HEK293 (cell line): Measurements from ENCODE around the gene SFXN3.

Experiments
- CTCF ChIP-seq: fragments of 450-650 bp; formaldehyde crosslinking; IDR thresholded peaks from 2 replicates; pipeline ENCODE4 v1.5.1; 2016; ENCODE audit warnings: missing biosample characterization, missing genetic modification characterization
- YY1 ChIP-seq: fragments of 450-650 bp; formaldehyde crosslinking; IDR thresholded peaks from 2 replicates; pipeline ENCODE4 v1.5.1; 2018; ENCODE audit warnings: missing biosample characterization, missing genetic modification characterization
- ZBTB1 ChIP-seq: fragments of 450-650 bp; formaldehyde crosslinking; IDR thresholded peaks from 2 replicates; pipeline ENCODE4 v1.5.1; 2016; ENCODE audit warnings: missing biosample characterization, missing genetic modification characterization
- ZBTB8A ChIP-seq: fragments of 450-650 bp; formaldehyde crosslinking; IDR thresholded peaks from 2 replicates; pipeline ENCODE4 v1.5.1; 2016; ENCODE audit warnings: missing biosample characterization, missing genetic modification characterization
- ZNF23 ChIP-seq: fragments of 450-650 bp; formaldehyde crosslinking; IDR thresholded peaks from 2 replicates; pipeline ENCODE4 v1.5.1; 2016; ENCODE audit warnings: missing biosample characterization, missing genetic modification characterization, borderline replicate concordance
- ZNF266 ChIP-seq: fragments of 450-650 bp; formaldehyde crosslinking; IDR thresholded peaks from 2 replicates; pipeline ENCODE4 v1.5.1; 2016; ENCODE audit warnings: missing biosample characterization, missing genetic modification characterization, low read depth
- ZNF394 ChIP-seq: fragments of 450-650 bp; formaldehyde crosslinking; IDR thresholded peaks from 2 replicates; pipeline ENCODE4 v1.5.1; 2016; ENCODE audit warnings: missing biosample characterization, missing genetic modification characterization, mild to moderate bottlenecking, moderate library complexity, borderline replicate concordance
- ZNF777 ChIP-seq: fragments of 450-650 bp; formaldehyde crosslinking; IDR thresholded peaks from 2 replicates; pipeline ENCODE4 v1.5.1; 2017; ENCODE audit warnings: missing biosample characterization, missing genetic modification characterization, borderline replicate concordance
- ZNF830 ChIP-seq: fragments of 450-650 bp; IDR thresholded peaks from 2 replicates; pipeline ENCODE4 v1.5.0; 2018; ENCODE audit warnings: missing biosample characterization, missing genetic modification characterization, low read depth, mild to moderate bottlenecking, moderate library complexity

- TF ChIP-seq ZNF394 (tag by site-specific recombination) = no peak
- no peak for TF ChIP-seq CTCF (tag by site-specific recombination)
- no peak for TF ChIP-seq ZNF266 (tag by site-specific recombination)
- no peak for TF ChIP-seq ZBTB1 (tag by site-specific recombination)
- TF ChIP-seq ZNF777 = no peak
- TF ChIP-seq ZNF23 (tag by site-specific recombination) = no peak
- no peak for TF ChIP-seq YY1
- TF ChIP-seq ZNF830 = no peak
- no peak for TF ChIP-seq ZBTB8A (tag by site-specific recombination)
Observed at GRCh38 chr10:101047961-101048892, 17.2 kb downstream of the SFXN3 start.
